HG03175 (cell line): Measurements from ENCODE around the gene NEGR1.

ENCODE experiments used
- ATAC-seq: cut with Tn5 transposase; IDR thresholded peaks from one replicate; pipeline ENCODE4 v1.9.1; 2021; ENCODE audit warnings: mild to moderate bottlenecking, moderate library complexity; ENCODE audit not compliant: unreplicated experiment

NEGR1 gene

GRCh38 chr1:72122099-72122880, 160.0 kb downstream of the NEGR1 start:
- no peak for ATAC-seq

DNA sequence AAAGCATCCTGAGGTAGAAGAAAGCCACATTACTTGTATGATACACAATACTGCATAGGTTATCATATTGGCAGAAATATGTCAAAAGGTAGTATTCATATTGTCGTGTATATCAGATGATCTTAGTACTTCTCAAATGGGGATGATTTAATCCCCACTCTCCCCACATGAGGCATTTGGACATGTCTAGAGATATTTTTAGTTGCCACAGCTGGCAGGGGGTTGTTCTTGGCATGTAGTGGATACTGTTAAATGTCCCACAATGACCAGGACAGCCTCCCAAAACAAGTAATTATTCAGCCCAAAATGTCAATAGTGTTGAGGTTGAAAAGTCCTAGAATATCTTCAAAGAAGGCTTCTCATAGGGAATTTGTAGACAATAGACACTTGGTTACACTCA, 162.8 kb downstream of the NEGR1 start:
- no peak for ATAC-seq

- no peak for ATAC-seq
Measured at GRCh38 chr1:72117621-72118020, 164.7 kb downstream of the NEGR1 start.

DNA sequence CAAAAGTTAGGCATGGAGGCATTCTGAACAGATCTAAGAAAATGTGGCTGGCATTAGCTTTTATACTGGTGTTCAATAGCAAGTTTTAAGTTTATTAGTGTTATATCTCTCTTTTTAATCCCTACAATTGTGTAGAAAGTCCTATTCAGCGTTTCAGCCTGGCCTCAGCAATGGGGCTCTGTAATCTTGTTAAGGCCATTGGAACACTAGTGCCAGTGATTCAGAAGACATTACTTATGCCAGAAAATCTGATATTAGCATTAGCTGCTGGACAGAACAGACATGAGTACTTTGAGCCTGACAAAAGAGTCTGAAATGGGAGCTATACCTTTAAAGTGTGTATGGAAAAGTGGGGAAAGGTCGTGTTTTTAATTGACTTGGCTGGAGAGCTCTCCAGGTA, 167.0 kb downstream of the NEGR1 start:
- no peak for ATAC-seq

- no peak for ATAC-seq
Measured at GRCh38 chr1:72111662-72112061, 170.7 kb downstream of the NEGR1 start.

GRCh38 chr1:72109916-72110315, 172.4 kb downstream of the NEGR1 start:
- ATAC-seq = no peak

DNA sequence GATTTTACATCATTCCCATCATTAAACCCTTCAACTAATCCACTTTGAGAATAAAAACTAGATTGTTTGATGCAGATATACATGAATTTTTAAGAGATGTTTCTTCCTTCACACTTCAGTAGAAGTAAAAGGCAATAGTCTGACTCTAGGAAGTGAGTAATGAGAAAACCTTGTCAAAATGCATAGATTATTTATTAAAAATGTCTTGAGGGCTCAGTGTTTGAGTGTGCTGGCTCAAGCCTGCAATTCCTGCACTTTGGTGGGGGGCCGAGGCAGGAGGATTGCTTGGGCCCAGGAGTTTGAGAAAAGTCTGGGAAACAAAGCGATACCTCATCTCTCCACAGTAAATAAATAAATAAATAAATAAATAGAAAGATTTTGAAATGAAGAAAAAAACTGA, 177.1 kb downstream of the NEGR1 start:
- no peak for ATAC-seq

GRCh38 chr1:72101840-72102632, 180.3 kb downstream of the NEGR1 start:
- no peak for ATAC-seq

GRCh38 chr1:72100771-72101170, 181.6 kb downstream of the NEGR1 start:
- no peak for ATAC-seq

DNA sequence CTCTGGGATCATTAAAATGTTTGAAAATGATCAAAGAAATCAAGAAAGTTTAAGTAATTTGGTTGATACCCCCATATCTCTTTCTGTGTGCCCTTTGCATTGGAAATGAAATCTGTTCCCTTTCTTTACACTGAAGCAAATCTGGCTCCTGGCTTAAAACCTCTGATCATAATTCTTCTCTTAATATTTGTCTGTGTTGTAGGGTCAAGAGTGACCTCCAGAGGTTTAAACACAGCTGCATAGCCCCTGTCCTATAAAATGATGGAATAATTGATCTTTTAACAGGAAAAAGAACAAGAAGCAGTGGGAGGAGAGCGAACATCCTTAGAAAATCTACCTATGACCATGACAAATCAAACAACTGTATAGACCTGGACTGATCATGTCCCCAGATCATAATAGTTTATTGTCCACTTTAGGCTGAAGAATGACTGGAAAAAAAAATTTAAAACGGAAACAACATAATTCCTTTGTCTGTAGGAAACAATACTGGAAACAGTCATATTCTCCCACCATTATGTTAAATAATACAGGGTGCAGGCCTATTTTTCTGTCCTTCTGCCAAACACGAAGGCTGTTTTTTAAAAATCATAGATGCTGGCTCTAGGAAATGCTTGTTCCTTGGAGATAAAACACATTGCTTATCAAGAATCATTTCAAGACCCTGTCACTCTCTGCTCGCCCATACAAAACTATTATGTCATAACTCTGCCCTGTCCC, 184.3 kb downstream of the NEGR1 start:
- ATAC-seq = no peak

DNA sequence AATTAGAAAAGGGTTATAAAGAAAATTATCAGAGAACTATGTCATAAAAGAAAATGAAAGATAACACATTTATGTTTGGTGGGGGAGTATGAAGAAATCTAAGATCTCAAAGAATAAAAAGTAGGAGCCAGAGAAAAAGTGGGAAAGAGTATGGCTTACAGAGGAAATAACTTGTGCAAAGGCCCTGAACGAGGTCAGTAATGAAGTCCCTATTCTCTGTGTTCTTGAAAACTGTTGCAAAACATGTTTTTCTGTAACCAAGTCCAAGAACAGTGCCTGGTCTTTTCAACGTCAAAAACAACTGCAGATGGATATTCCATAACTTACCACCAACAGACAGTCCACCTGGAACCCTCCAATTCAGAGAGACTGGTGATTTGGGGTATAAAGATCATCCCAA, 188.1 kb downstream of the NEGR1 start:
- ATAC-seq = no peak

- no peak for ATAC-seq
Measured at GRCh38 chr1:72086394-72086793, 195.9 kb downstream of the NEGR1 start.

- no peak for ATAC-seq
Measured at GRCh38 chr1:72075425-72075824, 206.9 kb downstream of the NEGR1 start.

GRCh38 chr1:72066431-72066830, 215.9 kb downstream of the NEGR1 start:
- no peak for ATAC-seq

- no peak for ATAC-seq
Measured at GRCh38 chr1:72064196-72065075, 217.9 kb downstream of the NEGR1 start.

GRCh38 chr1:72063364-72064044, 218.8 kb downstream of the NEGR1 start:
- ATAC-seq = no peak

GRCh38 chr1:72062584-72062983, 219.8 kb downstream of the NEGR1 start:
- ATAC-seq = no peak

- ATAC-seq = no peak
Measured at GRCh38 chr1:72060466-72061245, 221.7 kb downstream of the NEGR1 start.

DNA sequence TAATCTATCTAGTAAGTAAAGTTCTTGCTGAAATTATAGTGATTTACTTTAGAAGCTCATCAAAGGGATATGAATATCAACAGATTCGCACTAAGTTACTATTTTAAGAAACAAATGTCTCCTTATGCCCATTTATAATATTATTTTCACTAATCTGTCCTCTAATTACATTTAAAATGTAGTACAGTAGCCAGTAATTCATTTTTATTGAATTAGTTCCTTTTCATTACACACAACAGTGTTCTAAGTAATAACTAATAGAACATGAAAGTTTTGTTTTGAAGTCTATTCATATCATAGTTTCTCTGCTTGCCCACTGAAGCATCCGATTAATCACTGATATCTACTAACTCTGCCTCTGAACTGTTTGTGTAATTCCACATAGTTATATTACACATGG, 225.8 kb downstream of the NEGR1 start:
- ATAC-seq = no peak
